ENCODE results near the gene TRIO. TPM values are rescaled to one million over a fixed set of nuclear protein-coding genes. Genes with fewer than 3 reads are reported as not detected.

TRIO gene
- polyA plus RNA-seq, 3 donors, result 1.7 to 45.8 (median 2.1) TPM

GRCh38 chr5:14178091-14178490, 34.9 kb downstream of the TRIO start:
- H3K27ac Mint-ChIP-seq, result peak overlapping the region in 1 of 7 donors; percentile 61
- WGBS (ENCODE audit: insufficient coverage), result 100% methylated on average over 2 of the region's 4 CpGs
- no peak overlapping the region for H3K4me2 ChIP-seq (replicated peaks; ENCODE audit: extremely low read depth, low read length, poor library complexity, severe bottlenecking)
- no peaks in the 10 kb centered on the region for H3K36me3 ChIP-seq (replicated peaks in 1 of 2; ENCODE audit: control insufficient read depth in 1 of 2, insufficient read depth in 2 of 2, low read length in 2 of 2)
- no peak for DNase-seq
- H3K9me3 Mint-ChIP-seq, result no peaks in the 10 kb centered on the region
- H3K4me3 Mint-ChIP-seq, result no peak overlapping the region
- H3K4me3 ChIP-seq (replicated peaks in 1 of 3; ENCODE audit: low read depth in 2 of 3, low read length in 3 of 3), result no peak overlapping the region
- H3K27me3 ChIP-seq (ENCODE audit: control insufficient read depth in 2 of 2, insufficient read depth in 2 of 2, low read length in 2 of 2), result no peaks in the 10 kb centered on the region
- H4K20me1 ChIP-seq (ENCODE audit: insufficient read depth, low read length), result peaks cover 91% of the 10 kb centered on the region
- H3K36me3 Mint-ChIP-seq, result no peaks in the 10 kb centered on the region
- peaks cover 15 to 27% of the 10 kb centered on the region in 2 donors for H3K4me1 ChIP-seq (ENCODE audit: control insufficient read depth in 1 of 2, insufficient read depth in 2 of 2, low read length in 2 of 2)
- no peak for TF ChIP-seq CTCF (IDR thresholded peaks at IDR 0.05)
- no peak overlapping the region for H3K27ac ChIP-seq (ENCODE audit: low read depth in 1 of 2, low read length in 2 of 2)
- no peak overlapping the region for H3K9ac ChIP-seq (ENCODE audit: insufficient read depth, low read length, poor library complexity, severe bottlenecking)
- H3K4me1 Mint-ChIP-seq, result peaks cover 28% of the 10 kb centered on the region
- peaks cover 92% of the 10 kb centered on the region for H3K79me2 ChIP-seq (ENCODE audit: insufficient read depth, low read length)
- no peak overlapping the region for H2AFZ ChIP-seq (ENCODE audit: insufficient read depth, low read depth, low read length, poor library complexity, severe bottlenecking)
- H3K9me3 ChIP-seq (replicated peaks in 1 of 2; ENCODE audit: control insufficient read depth in 1 of 2, insufficient read depth in 1 of 2, low read length in 2 of 2), result no peaks in the 10 kb centered on the region
- H3K27me3 Mint-ChIP-seq (ENCODE audit: low read depth in 3 of 3), result peaks cover 0 to 2% (median 0%) of the 10 kb centered on the region in 3 donors
- intact Hi-C loops (cut with micrococcal nuclease), result no loop called here

DNA sequence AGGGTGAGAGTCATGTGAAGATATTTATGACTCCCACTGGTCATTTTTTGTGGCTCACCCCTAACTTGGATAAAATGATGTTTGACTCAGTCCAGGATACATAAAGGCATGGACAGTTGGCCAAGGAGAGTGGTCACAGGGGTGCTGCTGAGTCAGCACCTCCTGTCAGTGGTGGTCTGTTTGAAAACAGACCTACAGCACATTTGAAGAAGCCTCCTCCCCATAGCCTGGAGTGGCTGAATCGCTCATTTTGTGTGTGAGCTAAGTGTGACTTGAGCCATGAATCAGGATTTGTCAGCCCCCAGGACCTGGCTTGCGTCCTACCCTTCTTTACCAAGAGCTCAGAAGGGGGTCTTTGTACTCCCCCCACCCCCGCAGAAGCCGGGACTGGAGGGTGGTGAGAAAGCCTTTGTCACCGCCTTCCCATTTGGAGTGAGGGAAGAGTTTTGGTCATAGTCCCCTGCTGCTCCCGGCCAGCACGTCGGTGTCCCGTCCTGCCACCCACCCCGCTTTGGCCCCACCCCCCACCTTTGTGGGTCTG, 35.6 kb downstream of the TRIO start:
- H3K36me3 Mint-ChIP-seq, result no peaks in the 10 kb centered on the region
- peaks cover 92% of the 10 kb centered on the region for H3K79me2 ChIP-seq (ENCODE audit: insufficient read depth, low read length)
- H3K4me2 ChIP-seq (replicated peaks; ENCODE audit: extremely low read depth, low read length, poor library complexity, severe bottlenecking), result no peak overlapping the region
- no peak for TF ChIP-seq CTCF (IDR thresholded peaks at IDR 0.05)
- H4K20me1 ChIP-seq (ENCODE audit: insufficient read depth, low read length), result peaks cover 91% of the 10 kb centered on the region
- no peak overlapping the region for H3K27ac ChIP-seq (ENCODE audit: low read depth in 1 of 2, low read length in 2 of 2)
- no peak overlapping the region for H2AFZ ChIP-seq (ENCODE audit: insufficient read depth, low read depth, low read length, poor library complexity, severe bottlenecking)
- no peaks in the 10 kb centered on the region for H3K9me3 ChIP-seq (replicated peaks in 1 of 2; ENCODE audit: control insufficient read depth in 1 of 2, insufficient read depth in 1 of 2, low read length in 2 of 2)
- peaks cover 0 to 2% (median 0%) of the 10 kb centered on the region in 3 donors for H3K27me3 Mint-ChIP-seq (ENCODE audit: low read depth in 3 of 3)
- WGBS (ENCODE audit: insufficient coverage), result no CpG with 5 or more reads among the region's 10 CpGs
- DNase-seq, result peak in 1 of 3 donors; percentile 64
- no peaks in the 10 kb centered on the region for H3K36me3 ChIP-seq (replicated peaks in 1 of 2; ENCODE audit: control insufficient read depth in 1 of 2, insufficient read depth in 2 of 2, low read length in 2 of 2)
- H3K4me3 ChIP-seq (replicated peaks in 1 of 3; ENCODE audit: low read depth in 2 of 3, low read length in 3 of 3), result no peak overlapping the region
- intact Hi-C loops (cut with micrococcal nuclease), result no loop called here
- peak overlapping the region in 1 of 7 donors; percentile 8 for H3K27ac Mint-ChIP-seq
- H3K9ac ChIP-seq (ENCODE audit: insufficient read depth, low read length, poor library complexity, severe bottlenecking), result no peak overlapping the region
- no peak overlapping the region for H3K4me3 Mint-ChIP-seq
- H3K4me1 ChIP-seq (ENCODE audit: control insufficient read depth in 1 of 2, insufficient read depth in 2 of 2, low read length in 2 of 2), result peaks cover 8 to 20% of the 10 kb centered on the region in 2 donors
- H3K9me3 Mint-ChIP-seq, result no peaks in the 10 kb centered on the region
- H3K27me3 ChIP-seq (ENCODE audit: control insufficient read depth in 2 of 2, insufficient read depth in 2 of 2, low read length in 2 of 2), result no peaks in the 10 kb centered on the region
- H3K4me1 Mint-ChIP-seq, result peaks cover 25% of the 10 kb centered on the region

Measured in CD14-positive monocyte (primary cell).